Hematopoietic multipotent progenitor cell (in vitro differentiated cells): ENCODE data around the gene RAD17. TPM values are rescaled to one million over a fixed set of nuclear protein-coding genes. Genes with fewer than 3 reads are reported as not detected.
"Not testable (repeated sequence)": the region's sequence is repeated elsewhere in the genome, so short reads cannot be mapped to it uniquely, and the experiment has no call there.

Source experiments
- DNase-seq, 3 donors: peaks; one replicate each; pipeline ENCODE4 v3.0.0-alpha.2; 2011 to 2015; ENCODE audit warnings: low read depth in 2 of 3, low spot score in 2 of 3
- total RNA-seq: library from RNA; depleted of rRNA; stranded (reverse); fragments of >200 nt; gene quantifications from one replicate; pipeline ENCODE4 v1.2.3, GENCODE V29; 2012

The RAD17 gene
- total RNA-seq, 1 donor = 8.6 TPM

GRCh38 chr5:69455428-69455988, 85.9 kb downstream of the RAD17 start:
- not testable (repeated sequence) for DNase-seq

GRCh38 chr5:69462170-69462569, 92.6 kb downstream of the RAD17 start:
- no peak for DNase-seq

Other genes starting within 250 kb of the RAD17 start
- gene CCNB1, start 202.7 kb upstream of the RAD17 start, total RNA-seq = 11.6 TPM
- 8.1 TPM for gene CENPH, start 180.2 kb upstream of the RAD17 start, total RNA-seq
- 9.4 TPM for gene CDK7, start 134.9 kb upstream of the RAD17 start, total RNA-seq
- gene CCDC125, start 37.0 kb upstream of the RAD17 start, total RNA-seq = 5.9 TPM
- 4.0 TPM for gene AK6, start 298 bp upstream of the RAD17 start, total RNA-seq
- 46.3 TPM for gene TAF9, start 298 bp upstream of the RAD17 start, total RNA-seq
- 0.27 TPM for gene MARVELD2, start 45.3 kb downstream of the RAD17 start, total RNA-seq
- gene OCLN, start 123.0 kb downstream of the RAD17 start, total RNA-seq = 18.6 TPM
- gene GTF2H2C, start 190.4 kb downstream of the RAD17 start, total RNA-seq = 14.0 TPM